BE2C (cell line): ENCODE data around the gene NSG1.

Source experiments
- DNase-seq: peaks from one replicate; pipeline ENCODE4 v3.0.0-alpha.2; 2020
- H3K27me3 ChIP-seq: fragments of 250-450 bp; sonication (Bioruptor Pico); 2 replicates; pipeline ENCODE4 v1.5.1; 2020; ENCODE audit warnings: mild to moderate bottlenecking
- H3K36me3 ChIP-seq: fragments of 250-450 bp; sonication (Bioruptor Pico); 2 replicates; pipeline ENCODE4 v1.5.1; 2020; ENCODE audit warnings: mild to moderate bottlenecking
- H3K4me1 ChIP-seq: fragments of 250-450 bp; sonication (Bioruptor Pico); 2 replicates; pipeline ENCODE4 v1.5.1; 2020
- H3K4me3 ChIP-seq: 2 replicates; pipeline ENCODE4 v1.5.1; 2011; ENCODE audit warnings: low read depth, low read length
- H3K9me3 ChIP-seq: fragments of 250-450 bp; sonication (Bioruptor Pico); 2 replicates; pipeline ENCODE4 v1.5.1; 2020
- CTCF ChIP-seq: IDR thresholded peaks from 2 replicates; pipeline ENCODE4 v1.5.1; 2012; ENCODE audit warnings: mild to moderate bottlenecking, low read depth, low read length

Gene NSG1

GRCh38 chr4:4364486-4365208 is 22.3 kb upstream of the NSG1 start:
- Histone ChIP-seq H3K4me3 (no peak overlapping the region), H3K9me3 (no peaks in the 10 kb centered on the region), H3K27me3 (no peaks in the 10 kb centered on the region), H3K4me1 (no peaks in the 10 kb centered on the region), H3K36me3 (no peaks in the 10 kb centered on the region)
- TF ChIP-seq CTCF, result no peak
- no peak for DNase-seq

- TF ChIP-seq CTCF, result no peak
- DNase-seq, result no peak
- Histone ChIP-seq H3K36me3 (no peaks in the 10 kb centered on the region), H3K4me3 (no peak overlapping the region), H3K4me1 (no peaks in the 10 kb centered on the region), H3K9me3 (no peaks in the 10 kb centered on the region), H3K27me3 (no peaks in the 10 kb centered on the region)
These were observed 17.9 kb upstream of the NSG1 start for GRCh38 chr4:4368809-4369580.

- TF ChIP-seq CTCF, result no peak
- no peak for DNase-seq
- Histone ChIP-seq H3K9me3 (no peaks in the 10 kb centered on the region), H3K36me3 (no peaks in the 10 kb centered on the region), H3K27me3 (no peaks in the 10 kb centered on the region), H3K4me3 (no peak overlapping the region), H3K4me1 (no peaks in the 10 kb centered on the region)
These were observed 12.4 kb upstream of the NSG1 start for GRCh38 chr4:4374388-4375098.

- no peaks in the 10 kb centered on the region for H3K27me3 ChIP-seq
- no peaks in the 10 kb centered on the region for H3K4me1 ChIP-seq
- TF ChIP-seq CTCF, result no peak
- H3K4me3 ChIP-seq, result no peak overlapping the region
- no peaks in the 10 kb centered on the region for H3K9me3 ChIP-seq
- H3K36me3 ChIP-seq, result no peaks in the 10 kb centered on the region
- DNase-seq, result no peak
These were observed 10.8 kb upstream of the NSG1 start for GRCh38 chr4:4376074-4376473.

- Histone ChIP-seq H3K27me3 (no peaks in the 10 kb centered on the region), H3K9me3 (no peaks in the 10 kb centered on the region), H3K4me3 (no peak overlapping the region), H3K36me3 (no peaks in the 10 kb centered on the region), H3K4me1 (no peaks in the 10 kb centered on the region)
- TF ChIP-seq CTCF, result no peak
- DNase-seq, result no peak
These were observed 9.7 kb upstream of the NSG1 start for GRCh38 chr4:4377191-4377590.
